ENCODE measurements around the gene LRRC49.

Gene LRRC49

DNA sequence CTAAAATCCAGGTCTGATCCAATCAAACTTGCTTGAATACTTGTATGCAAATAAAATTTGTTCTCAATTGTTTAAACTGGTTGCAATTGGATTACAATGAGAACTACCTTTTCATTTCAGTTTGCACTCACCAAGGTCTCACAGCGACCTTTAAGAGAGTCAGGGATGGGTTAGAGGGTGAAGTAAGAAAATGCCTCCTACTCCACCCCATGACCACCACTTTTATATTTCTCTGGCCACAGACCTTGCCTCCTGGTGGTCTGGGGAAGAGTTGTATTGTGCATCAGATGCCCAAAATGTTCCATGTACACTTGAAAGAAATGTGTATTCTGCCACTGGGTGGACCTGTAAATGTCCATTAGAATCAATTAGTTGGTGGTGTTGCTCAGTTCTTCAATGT lies 206.3 kb downstream of the LRRC49 start:
- no peak for DNase-seq
